Mucosa of stomach (tissue), 1 donor: ENCODE results near the gene SLC22A25.

Experiments
- H3K27me3 ChIP-seq: one replicate; pipeline ENCODE4 v1.7.0; 2013; ENCODE audit warnings: mild to moderate bottlenecking, low read length; ENCODE audit not compliant: control insufficient read depth, insufficient read depth
- H3K36me3 ChIP-seq: one replicate; pipeline ENCODE4 v1.7.0; 2013; ENCODE audit warnings: low read length; ENCODE audit not compliant: control insufficient read depth, insufficient read depth
- H3K4me1 ChIP-seq: one replicate; pipeline ENCODE4 v1.7.0; 2013; ENCODE audit warnings: mild to moderate bottlenecking, low read length; ENCODE audit not compliant: control insufficient read depth, insufficient read depth
- H3K4me3 ChIP-seq: one replicate; pipeline ENCODE4 v1.7.0; 2013; ENCODE audit warnings: low read length
- H3K9ac ChIP-seq: one replicate; pipeline ENCODE4 v1.7.0; 2013; ENCODE audit warnings: mild to moderate bottlenecking, low read length, moderate library complexity
- H3K9me3 ChIP-seq: one replicate; pipeline ENCODE4 v1.7.0; 2013; ENCODE audit warnings: mild to moderate bottlenecking, low read length, moderate library complexity; ENCODE audit not compliant: control insufficient read depth
- donor health status: Pancreatic carcinoma.

Gene SLC22A25

GRCh38 chr11:63226488-63227114 lies 16.8 kb downstream of the SLC22A25 start:
- Histone ChIP-seq H3K36me3 (no peaks in the 10 kb centered on the region), H3K4me1 (no peaks in the 10 kb centered on the region), H3K27me3 (no peaks in the 10 kb centered on the region)

DNA sequence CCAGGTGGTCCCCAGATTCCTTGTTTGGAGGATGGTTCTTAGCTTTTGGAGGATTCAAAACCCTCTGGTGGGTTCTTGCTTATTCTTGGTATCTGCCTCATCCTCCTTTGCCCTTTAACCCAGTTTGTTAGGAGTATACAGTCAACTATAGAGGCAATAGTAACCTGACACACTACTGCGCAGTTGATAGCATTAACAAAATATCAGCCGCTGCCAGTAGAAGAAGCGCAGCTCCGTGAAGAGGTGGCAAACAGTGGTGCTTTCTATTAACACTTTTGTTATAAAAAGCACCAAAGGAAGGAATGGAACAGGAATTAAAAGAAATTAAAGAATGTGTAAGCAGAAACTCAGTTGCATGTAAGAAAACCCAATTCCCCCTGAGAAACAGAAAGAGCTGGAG lies 29.3 kb downstream of the SLC22A25 start:
- H3K36me3 ChIP-seq = no peaks in the 10 kb centered on the region
- no peaks in the 10 kb centered on the region for H3K4me1 ChIP-seq
- peaks cover 3% of the 10 kb centered on the region for H3K27me3 ChIP-seq
- no peak overlapping the region for H3K9ac ChIP-seq
- no peaks in the 10 kb centered on the region for H3K9me3 ChIP-seq
- no peak overlapping the region for H3K4me3 ChIP-seq

More at GRCh38 chr11:63226488-63227114, 16.8 kb downstream of the SLC22A25 start:
- Histone ChIP-seq H3K9ac (no peak overlapping the region), H3K4me3 (no peak overlapping the region), H3K9me3 (no peaks in the 10 kb centered on the region)

GRCh38 chr11:63212742-63213141 lies 30.7 kb downstream of the SLC22A25 start:
- Histone ChIP-seq H3K36me3 (no peaks in the 10 kb centered on the region), H3K4me3 (no peak overlapping the region), H3K9ac (no peak overlapping the region), H3K9me3 (no peaks in the 10 kb centered on the region), H3K4me1 (no peaks in the 10 kb centered on the region), H3K27me3 (peaks cover 3% of the 10 kb centered on the region)

GRCh38 chr11:63210111-63210510 lies 33.3 kb downstream of the SLC22A25 start:
- Histone ChIP-seq H3K4me3 (no peak overlapping the region), H3K9me3 (no peaks in the 10 kb centered on the region), H3K9ac (no peak overlapping the region), H3K36me3 (no peaks in the 10 kb centered on the region), H3K27me3 (peaks cover 3% of the 10 kb centered on the region), H3K4me1 (no peaks in the 10 kb centered on the region)
